Measurements from ENCODE around the gene OPTC.

The OPTC gene

DNA sequence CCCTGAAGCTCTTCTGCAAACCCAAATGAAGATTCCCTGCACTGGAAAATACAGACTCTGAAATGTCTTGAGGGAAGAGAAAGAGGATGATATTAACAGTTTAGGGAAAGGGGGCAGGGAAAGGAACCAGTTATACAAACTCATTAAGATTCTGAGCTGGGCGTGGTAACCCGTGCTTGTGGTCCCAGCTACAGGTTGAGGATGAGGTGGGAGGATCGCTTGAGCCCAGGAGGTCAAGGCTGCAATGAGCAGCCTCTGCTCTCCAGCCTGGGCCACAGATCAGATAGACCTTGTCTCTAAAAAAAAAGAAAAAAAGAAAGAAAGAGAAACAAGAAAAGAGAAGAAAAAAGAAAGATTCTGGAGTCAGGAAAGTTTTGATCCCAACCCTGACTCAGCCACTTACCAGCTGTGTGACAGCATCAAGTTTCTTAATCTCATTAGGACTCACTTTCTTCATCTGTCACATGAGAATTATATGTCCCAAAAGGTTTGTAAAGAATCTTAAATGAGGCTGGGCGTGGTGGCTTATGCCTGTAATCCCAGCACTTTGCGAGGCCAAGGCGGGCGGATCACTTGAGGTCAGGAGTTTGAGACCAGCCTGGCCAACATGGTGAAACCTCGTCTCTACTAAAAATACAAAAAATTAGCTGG, 53.9 kb downstream of the OPTC start:
- no peak for TF ChIP-seq USF1 (IDR thresholded peaks at IDR 0.05)
- no peak for TF ChIP-seq YY1 (IDR thresholded peaks at IDR 0.05; ENCODE audit: low read depth)
- no peak for TF ChIP-seq EGR1 (IDR thresholded peaks at IDR 0.05)
- TF ChIP-seq TEAD4 (IDR thresholded peaks at IDR 0.05): no peak
- no peak for TF ChIP-seq ZBTB7A (IDR thresholded peaks at IDR 0.05; ENCODE audit: low read depth)
- TF ChIP-seq, protein P1, sequence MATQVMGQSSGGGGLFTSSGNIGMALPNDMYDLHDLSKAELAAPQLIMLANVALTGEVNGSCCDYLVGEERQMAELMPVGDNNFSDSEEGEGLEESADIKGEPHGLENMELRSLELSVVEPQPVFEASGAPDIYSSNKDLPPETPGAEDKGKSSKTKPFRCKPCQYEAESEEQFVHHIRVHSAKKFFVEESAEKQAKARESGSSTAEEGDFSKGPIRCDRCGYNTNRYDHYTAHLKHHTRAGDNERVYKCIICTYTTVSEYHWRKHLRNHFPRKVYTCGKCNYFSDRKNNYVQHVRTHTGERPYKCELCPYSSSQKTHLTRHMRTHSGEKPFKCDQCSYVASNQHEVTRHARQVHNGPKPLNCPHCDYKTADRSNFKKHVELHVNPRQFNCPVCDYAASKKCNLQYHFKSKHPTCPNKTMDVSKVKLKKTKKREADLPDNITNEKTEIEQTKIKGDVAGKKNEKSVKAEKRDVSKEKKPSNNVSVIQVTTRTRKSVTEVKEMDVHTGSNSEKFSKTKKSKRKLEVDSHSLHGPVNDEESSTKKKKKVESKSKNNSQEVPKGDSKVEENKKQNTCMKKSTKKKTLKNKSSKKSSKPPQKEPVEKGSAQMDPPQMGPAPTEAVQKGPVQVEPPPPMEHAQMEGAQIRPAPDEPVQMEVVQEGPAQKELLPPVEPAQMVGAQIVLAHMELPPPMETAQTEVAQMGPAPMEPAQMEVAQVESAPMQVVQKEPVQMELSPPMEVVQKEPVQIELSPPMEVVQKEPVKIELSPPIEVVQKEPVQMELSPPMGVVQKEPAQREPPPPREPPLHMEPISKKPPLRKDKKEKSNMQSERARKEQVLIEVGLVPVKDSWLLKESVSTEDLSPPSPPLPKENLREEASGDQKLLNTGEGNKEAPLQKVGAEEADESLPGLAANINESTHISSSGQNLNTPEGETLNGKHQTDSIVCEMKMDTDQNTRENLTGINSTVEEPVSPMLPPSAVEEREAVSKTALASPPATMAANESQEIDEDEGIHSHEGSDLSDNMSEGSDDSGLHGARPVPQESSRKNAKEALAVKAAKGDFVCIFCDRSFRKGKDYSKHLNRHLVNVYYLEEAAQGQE (IDR thresholded peaks at IDR 0.05; ENCODE audit: low read depth): no peak
- no peak for TF ChIP-seq TAF1 (IDR thresholded peaks at IDR 0.05; ENCODE audit: low read depth)
- no peak for TF ChIP-seq MAX (IDR thresholded peaks at IDR 0.05)
- no peak for TF ChIP-seq FOXM1 (IDR thresholded peaks at IDR 0.05; ENCODE audit: borderline replicate concordance, low read depth)
- no peak for TF ChIP-seq RAD21 (IDR thresholded peaks at IDR 0.05; ENCODE audit: low read depth)
- TF ChIP-seq CREB1 (IDR thresholded peaks at IDR 0.05; ENCODE audit: low read depth): no peak

GRCh38 chr1:203548892-203549291, 54.9 kb downstream of the OPTC start:
- no peak for TF ChIP-seq RAD21 (IDR thresholded peaks at IDR 0.05; ENCODE audit: low read depth)
- no peak for TF ChIP-seq TAF1 (IDR thresholded peaks at IDR 0.05; ENCODE audit: low read depth)
- TF ChIP-seq, protein P1 (IDR thresholded peaks at IDR 0.05; ENCODE audit: low read depth): no peak
- TF ChIP-seq MAX (IDR thresholded peaks at IDR 0.05): no peak
- no peak for TF ChIP-seq ZBTB7A (IDR thresholded peaks at IDR 0.05; ENCODE audit: low read depth)
- no peak for TF ChIP-seq CREB1 (IDR thresholded peaks at IDR 0.05; ENCODE audit: low read depth)
- no peak for TF ChIP-seq NFIC (IDR thresholded peaks at IDR 0.05)
- no peak for TF ChIP-seq TCF12 (IDR thresholded peaks at IDR 0.05; ENCODE audit: low read depth)
- no peak for TF ChIP-seq USF1 (IDR thresholded peaks at IDR 0.05)
- TF ChIP-seq EP300 (IDR thresholded peaks at IDR 0.05; ENCODE audit: borderline replicate concordance): no peak
- no peak for TF ChIP-seq TEAD4 (IDR thresholded peaks at IDR 0.05)

- TF ChIP-seq YY1 (IDR thresholded peaks at IDR 0.05; ENCODE audit: low read depth) (no peak), EGR1 (IDR thresholded peaks at IDR 0.05) (no peak), TCF12 (IDR thresholded peaks at IDR 0.05; ENCODE audit: low read depth) (peak; percentile 20; the same call in 1 of the 2 replicates), TEAD4 (IDR thresholded peaks at IDR 0.05) (peak; percentile 15; the same call in 1 of the 2 replicates), FOXM1 (IDR thresholded peaks at IDR 0.05; ENCODE audit: borderline replicate concordance, low read depth) (no peak)
These were observed 55.4 kb downstream of the OPTC start for GRCh38 chr1:203549309-203549708.

GRCh38 chr1:203550846-203551245, 56.9 kb downstream of the OPTC start:
- no peak for TF ChIP-seq TEAD4 (IDR thresholded peaks at IDR 0.05)
- TF ChIP-seq ZBTB7A (IDR thresholded peaks at IDR 0.05; ENCODE audit: low read depth): no peak
- TF ChIP-seq TCF12 (IDR thresholded peaks at IDR 0.05; ENCODE audit: low read depth): no peak
- TF ChIP-seq YY1 (IDR thresholded peaks at IDR 0.05; ENCODE audit: low read depth): no peak
- no peak for TF ChIP-seq EGR1 (IDR thresholded peaks at IDR 0.05)
- TF ChIP-seq CEBPB (IDR thresholded peaks at IDR 0.05): no peak
- no peak for TF ChIP-seq USF1 (IDR thresholded peaks at IDR 0.05)
- no peak for TF ChIP-seq CREB1 (IDR thresholded peaks at IDR 0.05; ENCODE audit: low read depth)
- no peak for TF ChIP-seq TAF1 (IDR thresholded peaks at IDR 0.05; ENCODE audit: low read depth)

GRCh38 chr1:203551550-203551949, 57.6 kb downstream of the OPTC start:
- TF ChIP-seq, protein P1 (IDR thresholded peaks at IDR 0.05; ENCODE audit: low read depth): no peak
- TF ChIP-seq EGR1 (IDR thresholded peaks at IDR 0.05) (no peak), TEAD4 (IDR thresholded peaks at IDR 0.05) (no peak), EP300 (IDR thresholded peaks at IDR 0.05; ENCODE audit: borderline replicate concordance) (no peak), CREB1 (IDR thresholded peaks at IDR 0.05; ENCODE audit: low read depth) (no peak), CEBPB (IDR thresholded peaks at IDR 0.05) (no peak), NFIC (IDR thresholded peaks at IDR 0.05) (no peak), ZBTB7A (IDR thresholded peaks at IDR 0.05; ENCODE audit: low read depth) (no peak), MAX (IDR thresholded peaks at IDR 0.05) (no peak), TAF1 (IDR thresholded peaks at IDR 0.05; ENCODE audit: low read depth) (no peak), TCF12 (IDR thresholded peaks at IDR 0.05; ENCODE audit: low read depth) (no peak), RAD21 (IDR thresholded peaks at IDR 0.05; ENCODE audit: low read depth) (no peak), YY1 (IDR thresholded peaks at IDR 0.05; ENCODE audit: low read depth) (no peak), USF1 (IDR thresholded peaks at IDR 0.05) (no peak), FOXM1 (IDR thresholded peaks at IDR 0.05; ENCODE audit: borderline replicate concordance, low read depth) (no peak)
